ENCODE results near the gene GATAD2B.

DNA sequence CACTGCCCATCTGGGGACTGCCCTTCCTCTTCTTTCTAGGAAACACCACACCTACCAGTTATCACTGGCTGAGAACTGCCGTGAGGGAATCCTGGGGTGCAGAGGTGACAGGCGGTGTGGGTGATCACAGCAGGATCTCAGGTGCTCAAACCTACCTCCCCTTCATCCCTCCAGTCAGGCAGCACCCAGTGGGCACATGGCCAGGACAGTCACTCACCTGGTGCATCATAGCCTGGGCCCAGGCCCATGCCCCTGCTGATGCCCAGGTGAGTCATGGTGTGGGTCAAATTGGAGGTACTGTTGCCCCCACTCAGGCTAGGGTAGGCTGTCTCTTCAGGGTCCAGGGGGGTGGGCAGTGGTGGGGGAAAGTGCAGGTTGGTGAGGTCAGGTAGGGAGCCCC, 29.0 kb upstream of the GATAD2B start:
- TF ChIP-seq, protein P1, sequence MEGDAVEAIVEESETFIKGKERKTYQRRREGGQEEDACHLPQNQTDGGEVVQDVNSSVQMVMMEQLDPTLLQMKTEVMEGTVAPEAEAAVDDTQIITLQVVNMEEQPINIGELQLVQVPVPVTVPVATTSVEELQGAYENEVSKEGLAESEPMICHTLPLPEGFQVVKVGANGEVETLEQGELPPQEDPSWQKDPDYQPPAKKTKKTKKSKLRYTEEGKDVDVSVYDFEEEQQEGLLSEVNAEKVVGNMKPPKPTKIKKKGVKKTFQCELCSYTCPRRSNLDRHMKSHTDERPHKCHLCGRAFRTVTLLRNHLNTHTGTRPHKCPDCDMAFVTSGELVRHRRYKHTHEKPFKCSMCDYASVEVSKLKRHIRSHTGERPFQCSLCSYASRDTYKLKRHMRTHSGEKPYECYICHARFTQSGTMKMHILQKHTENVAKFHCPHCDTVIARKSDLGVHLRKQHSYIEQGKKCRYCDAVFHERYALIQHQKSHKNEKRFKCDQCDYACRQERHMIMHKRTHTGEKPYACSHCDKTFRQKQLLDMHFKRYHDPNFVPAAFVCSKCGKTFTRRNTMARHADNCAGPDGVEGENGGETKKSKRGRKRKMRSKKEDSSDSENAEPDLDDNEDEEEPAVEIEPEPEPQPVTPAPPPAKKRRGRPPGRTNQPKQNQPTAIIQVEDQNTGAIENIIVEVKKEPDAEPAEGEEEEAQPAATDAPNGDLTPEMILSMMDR (conservative IDR thresholded peaks at IDR 0.05 in 1 of 2, IDR thresholded peaks at IDR 0.05 in 1 of 2; ENCODE audit: low read depth in 1 of 2, low read length in 2 of 2): no peak
- no peak for TF ChIP-seq EZH2 (IDR thresholded peaks at IDR 0.05; ENCODE audit: low read length, missing control alignments)

Measured in fibroblast of lung (primary cell).